HG02623 (cell line): ENCODE results near the gene TNPO3.
"Not testable (repeated sequence)": the region's sequence is repeated elsewhere in the genome, so short reads cannot be mapped to it uniquely, and the experiment has no call there.

Experiments used
- ATAC-seq: cut with Tn5 transposase; IDR thresholded peaks from one replicate; pipeline ENCODE4 v1.9.1; 2021; ENCODE audit warnings: moderate library complexity; ENCODE audit not compliant: unreplicated experiment

TNPO3 gene

DNA sequence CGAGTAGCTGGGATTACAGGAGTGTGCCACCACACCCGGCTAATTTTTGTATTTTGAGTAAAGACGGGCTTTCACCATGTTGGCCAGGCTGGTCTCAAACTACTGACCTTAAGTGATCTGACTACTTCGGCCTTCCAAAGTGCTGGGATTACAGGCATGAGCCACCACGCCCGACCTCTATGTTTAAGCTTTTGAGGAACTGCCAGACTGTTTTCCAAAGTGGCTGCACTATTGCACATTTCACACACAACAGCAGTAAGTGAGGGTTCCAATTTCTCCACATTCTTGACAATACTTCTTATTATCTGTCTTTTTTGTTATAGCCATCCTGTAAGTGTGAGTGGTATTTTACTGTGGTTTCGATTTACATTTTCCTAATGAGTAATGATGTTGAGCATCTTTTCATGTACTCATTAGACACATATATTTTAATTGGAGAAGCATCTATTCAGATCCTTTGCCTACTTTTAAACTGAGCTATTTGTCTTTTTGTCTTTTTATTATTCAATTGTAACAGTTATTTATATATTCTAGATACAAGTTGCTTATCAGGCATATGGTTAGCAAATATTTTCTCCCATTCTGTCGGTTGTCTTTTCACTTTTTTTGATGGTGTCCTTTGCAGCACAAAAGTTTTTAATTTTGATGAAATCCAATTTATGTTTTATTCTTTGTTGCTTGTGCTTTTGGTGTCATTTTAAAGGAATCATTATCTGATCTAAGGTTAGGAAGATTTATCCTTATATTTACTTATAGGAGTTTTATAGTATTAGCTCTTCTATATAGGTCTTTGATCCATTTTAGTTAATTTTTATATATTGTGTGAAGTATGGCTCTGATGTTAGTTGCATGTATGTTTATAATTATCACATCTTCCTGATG is 130.0 kb downstream of the TNPO3 start:
- ATAC-seq: no peak

GRCh38 chr7:128923411-128923800 is 131.5 kb downstream of the TNPO3 start:
- ATAC-seq: no peak

- no peak for ATAC-seq
Observed at GRCh38 chr7:128922496-128923410, 132.2 kb downstream of the TNPO3 start.

DNA sequence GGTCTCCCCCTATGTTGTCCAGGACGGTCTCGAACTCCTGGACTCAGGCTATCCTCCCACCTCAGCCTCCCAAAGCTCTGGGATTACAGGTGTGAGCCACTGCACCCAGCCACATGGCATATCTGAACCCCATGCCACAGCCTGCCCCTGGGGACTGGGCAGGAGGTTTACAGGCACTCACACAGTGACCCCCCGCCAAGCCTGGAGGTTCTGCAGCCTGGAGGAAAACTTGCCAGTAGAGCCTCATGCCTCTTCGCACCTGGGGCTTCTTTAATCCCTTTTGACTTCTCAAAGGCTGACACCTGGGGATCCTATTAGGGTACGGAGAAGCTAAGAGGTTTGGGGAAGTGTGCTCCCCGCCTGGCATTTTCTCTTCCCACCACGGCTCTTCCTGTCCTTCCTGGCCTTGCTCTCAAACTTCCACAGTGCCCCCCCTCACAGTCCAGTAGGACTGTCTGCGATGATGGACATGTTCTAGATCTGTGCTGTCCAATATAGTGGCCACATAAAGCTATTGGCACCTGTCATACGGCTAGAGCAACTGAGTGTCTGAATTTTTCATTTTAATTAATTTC is 133.0 kb downstream of the TNPO3 start:
- no peak for ATAC-seq

DNA sequence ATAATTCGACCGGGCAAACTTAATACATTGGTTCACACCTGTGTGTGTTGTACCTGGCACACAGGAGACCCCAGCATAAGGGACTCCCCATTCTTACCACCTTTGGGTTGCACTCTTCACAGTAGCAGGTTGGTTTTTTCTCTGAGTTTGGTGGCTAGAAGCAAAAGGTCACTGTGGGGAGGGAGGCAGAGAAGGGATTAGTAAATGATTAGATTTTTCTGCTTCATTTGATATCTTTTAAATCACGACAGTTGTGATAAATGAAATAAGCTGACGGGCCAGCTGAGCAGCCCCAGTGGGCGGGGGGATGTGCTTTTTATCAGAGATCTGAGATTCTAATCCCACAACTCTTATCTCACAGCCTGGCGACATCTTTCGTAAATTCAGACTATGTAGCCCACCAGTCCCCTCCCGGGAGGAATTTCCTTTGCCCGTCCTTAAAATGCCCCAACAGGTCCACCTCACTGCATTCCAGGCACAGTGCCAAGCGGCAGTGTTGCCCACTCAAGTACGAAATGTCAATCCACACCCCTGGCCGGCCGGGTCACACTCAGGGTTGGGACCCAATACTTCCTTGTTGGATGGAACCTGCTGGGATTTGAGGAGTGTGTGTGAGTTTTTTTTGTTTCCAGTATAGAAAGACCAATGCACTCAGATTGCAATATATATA is 133.9 kb downstream of the TNPO3 start:
- no peak for ATAC-seq

DNA sequence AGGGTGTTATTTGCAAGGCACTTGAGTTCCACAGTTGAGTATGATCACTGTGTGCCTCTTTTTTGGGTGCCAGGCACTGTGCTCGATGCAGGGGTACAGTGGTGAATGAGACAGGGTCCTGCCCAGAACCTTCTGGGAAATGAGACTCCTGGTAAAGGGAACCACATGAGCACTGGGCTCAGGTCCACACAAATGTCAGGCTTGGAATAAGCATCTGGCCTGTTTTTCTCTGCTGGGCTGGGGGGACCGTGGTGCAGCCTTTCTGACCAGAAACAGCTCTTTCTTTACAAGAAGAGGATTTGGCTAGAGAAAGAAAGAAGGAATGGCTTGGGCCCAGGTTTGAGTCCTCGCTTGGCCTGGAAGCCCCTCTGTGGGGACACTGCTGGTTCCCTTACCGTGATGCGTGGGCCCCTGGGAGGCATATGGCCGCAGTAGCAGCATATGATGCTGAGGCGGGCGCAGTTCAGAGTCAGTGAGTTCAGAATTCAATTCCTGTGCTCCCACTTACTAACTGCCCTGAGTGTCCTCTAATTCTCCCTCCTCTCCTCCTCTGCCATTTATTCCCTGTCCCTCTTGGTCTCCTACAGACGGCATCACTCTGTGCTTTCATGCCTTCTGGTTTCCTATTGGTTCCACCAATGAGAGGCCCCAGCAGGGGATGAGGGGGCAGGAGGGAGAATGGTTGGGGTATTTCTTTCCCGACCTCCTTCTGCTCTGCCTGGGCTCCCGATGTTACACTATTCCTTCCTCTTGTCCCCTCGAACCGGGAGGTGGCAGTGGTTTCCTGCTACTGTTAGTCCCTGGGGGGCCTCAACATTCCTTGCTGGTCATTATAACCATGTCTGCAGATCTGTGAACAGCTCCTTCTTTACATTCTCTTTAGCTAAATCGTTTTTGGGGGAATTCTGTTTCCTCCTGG is 134.8 kb downstream of the TNPO3 start:
- no peak for ATAC-seq

DNA sequence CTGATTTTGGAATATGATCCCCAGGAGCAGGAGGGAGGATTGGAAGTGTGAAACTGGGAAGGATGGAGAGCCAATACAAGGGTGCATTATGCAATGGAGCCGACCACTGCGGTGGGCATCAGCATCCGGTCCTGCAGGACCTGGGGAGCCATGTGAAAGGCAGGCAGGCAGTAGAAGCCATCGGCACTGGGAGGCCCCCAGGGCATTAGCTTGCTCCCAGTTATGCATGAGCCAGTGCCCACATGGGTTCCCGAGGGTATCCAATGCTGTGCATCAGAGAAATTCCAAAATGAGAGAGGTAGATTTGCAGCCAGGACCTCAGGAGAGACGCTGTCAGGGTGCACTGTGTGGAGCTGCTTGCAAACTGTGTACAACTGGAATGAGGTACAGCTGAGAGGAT is 135.7 kb downstream of the TNPO3 start:
- ATAC-seq: no peak

DNA sequence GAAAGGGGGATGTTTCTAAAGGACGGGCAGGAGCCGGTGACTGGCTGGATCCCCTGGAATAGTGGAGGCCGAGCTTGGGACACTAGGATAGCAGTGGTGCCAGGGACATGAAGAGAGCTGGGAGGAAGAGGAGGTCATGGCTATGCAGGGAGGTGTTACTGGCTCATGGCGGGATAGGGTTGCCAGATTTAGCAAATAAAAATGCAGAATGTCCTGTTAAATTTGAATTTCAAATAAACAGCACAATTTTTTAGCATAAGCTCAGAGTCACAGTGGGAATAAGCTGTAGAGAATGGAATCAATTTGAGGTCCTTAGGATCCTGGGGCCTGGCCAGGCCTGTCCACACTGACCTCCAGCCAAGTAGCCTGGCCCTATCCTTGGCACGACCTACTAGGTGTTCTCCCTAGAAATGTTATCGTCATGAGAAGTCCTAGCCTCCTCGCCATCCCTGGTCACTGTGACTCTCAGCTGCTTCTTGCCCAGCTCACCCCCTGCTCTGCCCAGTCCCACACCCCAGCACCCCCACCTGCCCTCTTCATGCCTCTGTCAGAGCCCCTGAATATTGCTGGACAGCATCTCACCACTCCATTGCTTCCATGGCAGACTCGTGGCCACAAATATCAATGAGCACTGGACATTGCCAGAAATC is 136.8 kb downstream of the TNPO3 start:
- no peak for ATAC-seq

DNA sequence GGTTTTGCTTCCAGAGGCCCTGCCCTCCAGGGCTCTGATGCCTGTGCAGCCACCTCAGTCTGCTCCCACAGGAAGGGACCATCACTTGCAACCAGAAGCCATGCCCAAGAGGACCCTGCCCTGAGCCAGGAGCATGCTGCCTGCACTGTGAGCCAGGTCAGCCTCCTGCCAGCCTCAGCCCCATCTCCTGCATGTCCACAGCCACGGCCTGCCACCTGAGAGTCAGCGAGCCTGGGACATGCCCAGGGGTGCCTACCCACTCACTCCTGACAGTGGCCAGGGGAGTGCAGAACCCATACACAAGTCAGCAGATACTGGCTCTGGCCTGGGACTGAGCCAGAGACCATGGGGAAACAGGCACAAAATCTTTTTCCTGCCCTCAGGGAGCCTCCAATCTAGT is 137.8 kb downstream of the TNPO3 start:
- no peak for ATAC-seq

GRCh38 chr7:128916643-128916915 is 138.3 kb downstream of the TNPO3 start:
- ATAC-seq: no peak

DNA sequence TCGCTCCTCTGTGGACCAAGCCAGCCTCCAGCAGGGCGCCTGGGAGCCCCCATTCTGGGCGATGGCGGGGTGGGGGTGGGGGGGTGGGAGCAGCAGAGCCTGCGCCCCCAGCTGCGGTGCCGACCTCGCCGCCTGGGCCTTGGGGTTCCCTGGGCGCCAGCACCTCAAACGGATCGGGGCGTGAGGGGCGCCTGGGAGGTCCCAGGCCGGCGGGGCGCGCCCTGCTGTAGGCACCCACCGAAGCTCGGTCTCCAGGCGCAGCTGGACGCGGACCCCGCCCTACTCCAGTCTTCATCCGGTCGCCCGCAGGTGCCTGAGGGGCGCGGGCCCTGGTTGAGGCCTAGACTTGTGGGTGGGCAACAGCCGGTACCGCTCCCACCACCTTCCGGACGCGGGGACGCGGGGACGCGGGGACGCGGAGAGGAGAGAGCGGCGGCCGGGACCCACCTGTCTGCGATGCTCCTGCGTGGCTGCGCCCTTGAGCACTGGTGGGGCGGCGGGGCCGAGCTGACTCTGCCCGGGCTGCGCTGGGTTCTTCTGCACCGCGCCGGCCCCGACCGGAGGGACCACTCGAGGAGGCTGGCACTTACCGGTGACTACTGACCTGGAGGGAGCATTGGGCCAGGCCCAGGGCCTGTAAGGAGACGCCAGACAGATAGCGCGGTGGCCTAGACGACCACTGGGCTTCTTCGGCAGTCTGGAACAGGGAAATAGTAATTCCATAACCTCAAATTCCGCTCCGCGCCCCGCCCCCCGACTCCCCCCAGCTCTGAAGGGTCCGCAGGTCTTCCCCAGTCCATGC is 138.9 kb downstream of the TNPO3 start:
- ATAC-seq: no peak

GRCh38 chr7:128915271-128915819 is 139.6 kb downstream of the TNPO3 start:
- ATAC-seq: no peak

DNA sequence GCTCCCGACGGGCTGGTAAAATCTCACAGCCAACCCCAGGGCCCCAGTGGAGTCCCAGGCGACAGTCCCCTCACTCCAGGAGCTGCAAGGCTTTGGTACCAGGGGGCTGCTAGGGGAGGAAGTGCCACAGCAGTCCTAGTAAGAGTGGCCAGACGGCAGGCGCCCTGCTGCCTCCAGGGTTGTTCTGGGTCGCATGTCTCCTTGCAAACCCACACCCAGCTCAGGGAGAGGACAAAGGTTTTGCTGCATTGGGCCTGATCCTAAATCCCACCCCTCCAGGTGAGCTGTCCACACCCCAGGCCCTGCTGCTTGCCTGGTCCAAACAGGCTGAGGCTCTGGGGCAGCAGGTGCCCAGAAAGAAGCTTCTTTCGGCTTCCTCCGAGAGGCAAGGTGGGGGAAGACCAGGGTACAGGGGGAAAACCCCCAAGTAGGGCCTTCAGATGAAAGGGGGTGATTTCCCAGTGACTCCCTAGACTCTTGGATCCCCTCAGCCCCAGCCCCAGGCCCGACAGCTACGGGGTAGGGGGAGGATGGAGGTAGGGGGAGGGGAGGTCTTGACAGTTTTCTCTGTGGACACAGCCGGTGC is 140.3 kb downstream of the TNPO3 start:
- ATAC-seq: peak; percentile 45

DNA sequence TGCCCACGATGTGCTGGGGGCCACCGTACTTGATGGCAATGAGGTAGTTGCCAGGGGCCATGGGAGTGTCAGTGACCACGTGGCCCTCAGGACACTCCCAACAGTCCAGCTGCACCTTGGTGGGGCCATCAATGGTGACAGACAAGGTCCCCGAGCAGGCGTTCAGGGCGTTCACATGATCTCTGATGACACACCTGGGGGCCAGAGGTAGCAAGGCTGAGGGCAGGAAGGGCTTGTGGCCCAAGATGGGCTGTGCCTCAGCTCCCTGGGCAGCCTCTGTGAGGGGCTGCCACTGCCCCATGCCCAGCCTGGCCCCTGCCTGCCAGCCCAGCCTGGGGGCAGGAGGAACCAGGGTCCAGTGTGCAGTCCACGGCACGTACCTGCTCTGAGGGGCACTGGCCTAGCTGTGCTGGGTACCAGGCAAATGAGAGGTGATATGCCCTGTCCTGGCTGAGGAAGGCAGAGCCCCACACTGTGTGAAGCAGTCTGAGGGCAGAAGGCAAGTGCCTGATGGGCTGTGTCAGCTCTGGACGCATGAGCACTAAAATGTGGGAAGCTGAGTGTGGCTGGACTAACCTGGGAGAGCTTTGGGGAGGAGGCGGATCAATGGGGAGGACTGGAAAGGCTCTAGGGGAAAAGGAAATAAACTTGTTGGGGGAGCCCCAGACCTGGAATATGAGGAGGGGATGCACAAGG is 140.9 kb downstream of the TNPO3 start:
- ATAC-seq: no peak

DNA sequence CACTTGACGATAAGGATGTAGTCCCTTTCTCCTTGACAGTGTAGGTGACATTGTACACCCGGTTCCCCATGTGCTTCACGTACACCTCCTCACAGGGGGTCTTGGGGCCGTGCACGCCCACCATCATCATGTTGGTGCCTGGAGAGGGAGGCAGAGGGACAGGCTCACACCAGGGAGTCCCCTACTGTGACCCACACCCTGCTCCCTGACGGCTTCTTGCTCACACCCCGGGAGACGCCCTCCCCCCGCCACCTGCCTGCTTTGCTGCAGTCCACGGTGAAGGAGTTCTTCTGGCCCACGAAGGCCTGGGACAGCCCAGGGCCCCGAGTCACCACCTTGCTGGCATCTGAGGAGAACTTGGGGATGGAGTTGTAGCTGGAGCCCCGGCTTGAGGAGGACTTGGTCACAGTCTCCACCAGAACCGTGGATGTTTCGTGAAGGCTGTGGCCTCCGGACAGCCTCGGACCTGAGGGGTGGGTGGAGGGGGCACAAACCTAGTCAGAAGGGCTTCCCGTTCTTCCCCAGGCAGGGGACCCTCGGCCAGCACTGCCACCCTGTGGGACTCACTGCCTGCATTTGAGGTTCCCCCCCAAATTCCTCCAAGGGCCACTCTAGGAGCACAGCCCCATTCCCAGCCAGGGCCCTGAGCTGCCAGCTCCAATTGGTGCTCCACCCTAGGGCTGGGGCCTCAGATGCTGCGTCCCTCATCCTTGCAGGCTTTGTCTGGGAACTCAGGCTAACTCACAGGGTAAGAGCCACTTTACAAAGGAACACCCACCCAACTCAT is 142.0 kb downstream of the TNPO3 start:
- not testable (repeated sequence) for ATAC-seq

GRCh38 chr7:128912281-128912680 is 142.6 kb downstream of the TNPO3 start:
- no peak for ATAC-seq
